HepG2 (cell line): ENCODE results near the gene CYP2U1. TPM values are rescaled to one million over a fixed set of nuclear protein-coding genes. Genes with fewer than 3 reads are reported as not detected.

Experiments used
- polyA plus RNA-seq, 8 experiments: library from polyadenylated mRNA; depleted of rRNA in 3 of 8; stranded (reverse) in 7 of 8; unstranded in 1 of 8; fragments of >200 nt; fragmentation: Illumina TruSeq in 4 of 8; extraction: Trizol in 4 of 8; gene quantifications; 2 replicates each; pipeline versions ENCODE4 v1.2.1 to v1.2.3, GENCODE V29; 2011 to 2016; ENCODE audit warnings: low read depth in 4 of 8, missing spikeins in 1 of 8, mixed read lengths in 1 of 8; ENCODE audit not compliant: insufficient read depth in 1 of 8
- total RNA-seq, 5 experiments: library from RNA; depleted of rRNA; stranded (reverse); fragments of >200 nt; fragmentation: Illumina TruSeq; extraction: Trizol; gene quantifications; 2 replicates each; pipeline ENCODE4 v1.2.3, GENCODE V29; 2016; ENCODE audit warnings: low read depth in 1 of 5

CYP2U1 gene
- total and polyA plus RNA-seq, 2 of the 13 experiments (the other 11 are each of a cell fraction or from before 2014, with no cell fraction given) = 1.4 to 3.4 TPM

Other genes with a start within 250 kb of the CYP2U1 start
- gene PAPSS1, start 211.3 kb upstream of the CYP2U1 start, total RNA-seq (2016; rRNA removed; fragmentation: Illumina TruSeq; extraction: Trizol) = 126 and 170 TPM in 2 replicates
- 71.9 and 105 TPM in 2 replicates for gene PAPSS1, start 211.3 kb upstream of the CYP2U1 start, polyA plus RNA-seq (2011; rRNA removed)
- 1.2 and 1.3 TPM in 2 replicates for gene SGMS2, start 106.6 kb upstream of the CYP2U1 start, total RNA-seq (2016; rRNA removed; fragmentation: Illumina TruSeq; extraction: Trizol)
- gene SGMS2, start 106.6 kb upstream of the CYP2U1 start, polyA plus RNA-seq (2011; rRNA removed) = 1.7 and 2.0 TPM in 2 replicates
- 33.9 and 60.6 TPM in 2 replicates for gene HADH, start 58.3 kb downstream of the CYP2U1 start, total RNA-seq (2016; rRNA removed; fragmentation: Illumina TruSeq; extraction: Trizol)
- 22.8 and 29.6 TPM in 2 replicates for gene HADH, start 58.3 kb downstream of the CYP2U1 start, polyA plus RNA-seq (2011; rRNA removed)
- 0.22 and 0.35 TPM in 2 replicates for gene LEF1, start 237.4 kb downstream of the CYP2U1 start, total RNA-seq (2016; rRNA removed; fragmentation: Illumina TruSeq; extraction: Trizol)
- gene LEF1, start 237.4 kb downstream of the CYP2U1 start, polyA plus RNA-seq (2011; rRNA removed) = 0.29 and 0.31 TPM in 2 replicates